NCI-H526 treated with DMSO at 0.1 percent for 48 hours (cell line): ENCODE results near the gene AUNIP.
A peak's percentile ranks its signal among the peaks of the same experiment; 100 is the strongest.

Experiments used
- DNase-seq: peaks from one replicate; lab custom pipeline; 2025; lab: John Stamatoyannopoulos, UW

The AUNIP gene

GRCh38 chr1:25888426-25888987 lies 29.2 kb upstream of the AUNIP start:
- no peak for DNase-seq

- no peak for DNase-seq
These were observed 26.3 kb upstream of the AUNIP start for GRCh38 chr1:25885602-25886001.

- no peak for DNase-seq
These were observed 22.0 kb upstream of the AUNIP start for GRCh38 chr1:25881266-25881665.

GRCh38 chr1:25880518-25880917 lies 21.3 kb upstream of the AUNIP start:
- no peak for DNase-seq

- DNase-seq = no peak
These were observed 20.4 kb upstream of the AUNIP start for GRCh38 chr1:25879675-25880074.

GRCh38 chr1:25878690-25879089 lies 19.4 kb upstream of the AUNIP start:
- no peak for DNase-seq

- DNase-seq = no peak
These were observed 17.9 kb upstream of the AUNIP start for GRCh38 chr1:25877155-25877554.

GRCh38 chr1:25876693-25877077 lies 17.4 kb upstream of the AUNIP start:
- no peak for DNase-seq

GRCh38 chr1:25875856-25876692 lies 16.8 kb upstream of the AUNIP start:
- no peak for DNase-seq

- peak; percentile 45 for DNase-seq
These were observed 16.0 kb upstream of the AUNIP start, which contains the start of gene PAQR7 for GRCh38 chr1:25875154-25875855. PAQR7 (minus strand) TSS chr1:25875708; CDS start chr1:25863839, 11,869 bp downstream.

- DNase-seq = no peak
These were observed 15.4 kb upstream of the AUNIP start for GRCh38 chr1:25874635-25875153.

GRCh38 chr1:25874209-25874608 lies 15.0 kb upstream of the AUNIP start:
- no peak for DNase-seq

GRCh38 chr1:25873120-25873519 lies 13.9 kb upstream of the AUNIP start:
- no peak for DNase-seq

GRCh38 chr1:25872713-25873112 lies 13.5 kb upstream of the AUNIP start:
- DNase-seq = no peak

GRCh38 chr1:25871704-25872494 lies 12.6 kb upstream of the AUNIP start:
- DNase-seq = no peak

GRCh38 chr1:25871086-25871703 lies 11.9 kb upstream of the AUNIP start:
- DNase-seq = no peak

GRCh38 chr1:25870614-25871013 lies 11.4 kb upstream of the AUNIP start:
- DNase-seq = no peak

GRCh38 chr1:25869909-25870606 lies 10.8 kb upstream of the AUNIP start:
- no peak for DNase-seq

- no peak for DNase-seq
These were observed 8.1 kb upstream of the AUNIP start for GRCh38 chr1:25867210-25867991.

GRCh38 chr1:25866288-25866687 lies 7.0 kb upstream of the AUNIP start:
- no peak for DNase-seq
